Body of pancreas (tissue), 4 donors: ENCODE results near the gene CCDC92B. TPM values are rescaled to one million over a fixed set of nuclear protein-coding genes. Genes with fewer than 3 reads are reported as not detected.

Source experiments
- ATAC-seq: fragments of 150-250 bp; one replicate; pipeline ENCODE4 v1.9.1; 2016
- DNase-seq, 4 donors: peaks; one replicate each; pipeline ENCODE4 v3.0.0-alpha.2; 2019
- H3K27ac ChIP-seq, 4 donors: fragments of 200-600 bp; sonication (generic); 1 replicate in 3 of 4; 2 replicates in 1 of 4; pipeline versions ENCODE4 v1.5.1 to v1.6.1; 2016 to 2019; ENCODE audit warnings: mild to moderate bottlenecking in 1 of 4, mixed read lengths in 1 of 4, moderate library complexity in 1 of 4
- H3K27me3 ChIP-seq, 2 donors: fragments of 200-600 bp; sonication (generic); one replicate each; pipeline ENCODE4 v1.6.0; 2016; ENCODE audit warnings: mild to moderate bottlenecking in 1 of 2
- H3K36me3 ChIP-seq, 2 donors: fragments of 200-600 bp; sonication (generic); replicated peaks in 1 of 2; 2 replicates each; pipeline ENCODE4 v1.5.1; 2016; ENCODE audit warnings: low read depth in 2 of 2; ENCODE audit not compliant: insufficient read depth in 1 of 2
- H3K4me1 ChIP-seq: fragments of 200-600 bp; sonication (generic); one replicate; pipeline ENCODE4 v1.6.0; 2016
- H3K4me3 ChIP-seq, 2 donors: fragments of 200-600 bp; sonication (generic); 1 replicate in 1 of 2; 2 replicates in 1 of 2; pipeline ENCODE4 v1.5.1; 2016 to 2019
- H3K9me3 ChIP-seq, 3 donors: fragments of 200-600 bp; sonication (generic); 1 replicate in 2 of 3; 2 replicates in 1 of 3; pipeline ENCODE4 v1.5.1; 2016
- POLR2A ChIP-seq, 3 donors: fragments of 450-650 bp; IDR thresholded peaks; one replicate each; pipeline ENCODE4 v1.6.1; 2016; ENCODE audit warnings: antibody characterized with exemption in 3 of 3, mild to moderate bottlenecking in 2 of 3
- WGBS, 2 donors: methylation state at CpG; one replicate each; pipeline ENCODE4 v1.1.5; 2017; 5-methylcytosine and 5-hydroxymethylcytosine counted together
- intact Hi-C: fragments of 100-400 bp; cut with DNase I; formaldehyde crosslinking; loops from one replicate; pipeline ENCODE4 v1.15.1; 2023
- total RNA-seq, 2 donors: library from RNA; depleted of rRNA; stranded (reverse); fragments of >200 nt; gene quantifications; one replicate each; pipeline ENCODE4 v1.1.0, GENCODE V29; 2016
- TF ChIP-seq, protein P1 (sequence below), 7 experiments: fragments of 450-650 bp in 4 of 7; fragments of 200-600 bp in 3 of 7; sonication (generic) in 3 of 7; IDR thresholded peaks; one replicate each; pipeline ENCODE4 v1.5.1; 2016 to 2019; ENCODE audit warnings: antibody characterized with exemption in 7 of 7

Gene CCDC92B
- total RNA-seq, 2 donors from 2014 or later = 0.26 TPM; not detected in 1

DNA sequence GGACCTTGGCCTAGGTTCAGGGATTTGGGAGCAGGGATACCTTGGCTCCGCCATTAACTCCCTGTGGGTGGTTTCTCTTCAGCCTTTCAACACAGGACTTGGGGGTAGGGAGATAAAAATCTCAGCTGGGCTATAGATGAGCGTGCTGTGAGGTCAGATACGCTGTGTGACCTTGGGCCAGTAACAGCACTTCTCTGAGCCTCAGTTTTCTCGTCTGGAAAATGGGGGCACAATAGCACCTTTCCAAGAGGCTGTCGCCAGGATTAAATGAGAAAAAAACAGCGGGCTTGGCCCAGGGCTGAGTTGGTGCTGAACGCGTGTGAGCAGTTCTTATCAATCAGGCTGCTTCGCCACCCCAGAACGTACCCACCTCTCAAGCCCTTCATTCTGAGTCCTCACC is 17.6 kb downstream of the CCDC92B start:
- H3K27ac ChIP-seq = no peak overlapping the region
- H3K27me3 ChIP-seq = peaks cover 0 to 6% of the 10 kb centered on the region in 2 donors
- no peaks in the 10 kb centered on the region for H3K4me1 ChIP-seq
- no peaks in the 10 kb centered on the region for H3K36me3 ChIP-seq
- intact Hi-C loops = no loop called here
- ATAC-seq = no peak
- H3K9me3 ChIP-seq = no peaks in the 10 kb centered on the region
- H3K4me3 ChIP-seq = no peak overlapping the region
- DNase-seq = no peak
- TF ChIP-seq, protein P1, sequence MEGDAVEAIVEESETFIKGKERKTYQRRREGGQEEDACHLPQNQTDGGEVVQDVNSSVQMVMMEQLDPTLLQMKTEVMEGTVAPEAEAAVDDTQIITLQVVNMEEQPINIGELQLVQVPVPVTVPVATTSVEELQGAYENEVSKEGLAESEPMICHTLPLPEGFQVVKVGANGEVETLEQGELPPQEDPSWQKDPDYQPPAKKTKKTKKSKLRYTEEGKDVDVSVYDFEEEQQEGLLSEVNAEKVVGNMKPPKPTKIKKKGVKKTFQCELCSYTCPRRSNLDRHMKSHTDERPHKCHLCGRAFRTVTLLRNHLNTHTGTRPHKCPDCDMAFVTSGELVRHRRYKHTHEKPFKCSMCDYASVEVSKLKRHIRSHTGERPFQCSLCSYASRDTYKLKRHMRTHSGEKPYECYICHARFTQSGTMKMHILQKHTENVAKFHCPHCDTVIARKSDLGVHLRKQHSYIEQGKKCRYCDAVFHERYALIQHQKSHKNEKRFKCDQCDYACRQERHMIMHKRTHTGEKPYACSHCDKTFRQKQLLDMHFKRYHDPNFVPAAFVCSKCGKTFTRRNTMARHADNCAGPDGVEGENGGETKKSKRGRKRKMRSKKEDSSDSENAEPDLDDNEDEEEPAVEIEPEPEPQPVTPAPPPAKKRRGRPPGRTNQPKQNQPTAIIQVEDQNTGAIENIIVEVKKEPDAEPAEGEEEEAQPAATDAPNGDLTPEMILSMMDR (IDR thresholded peaks at IDR 0.05) = no peak
- no peak for TF ChIP-seq POLR2A (IDR thresholded peaks at IDR 0.05)
- 72 to 78% methylated on average over 8 to 10 of the region's 10 CpGs for WGBS, 2 donors

- Histone ChIP-seq H3K9me3 (no peaks in the 10 kb centered on the region), H3K4me3 (no peak overlapping the region), H3K36me3 (no peaks in the 10 kb centered on the region), H3K4me1 (no peaks in the 10 kb centered on the region), H3K27ac (no peak overlapping the region), H3K27me3 (peaks cover 0 to 6% of the 10 kb centered on the region in 2 donors)
- 59 to 77% methylated on average over 5 to 14 of the region's 17 CpGs for WGBS, 2 donors
- intact Hi-C loops = no loop called here
- no peak for TF ChIP-seq POLR2A (IDR thresholded peaks at IDR 0.05)
- TF ChIP-seq, protein P1 (IDR thresholded peaks at IDR 0.05) = no peak
- DNase-seq (no peak), ATAC-seq (no peak)
Measured at GRCh38 chr17:2730764-2731353, 18.6 kb downstream of the CCDC92B start.

GRCh38 chr17:2724784-2725164 is 24.7 kb downstream of the CCDC92B start:
- Histone ChIP-seq H3K36me3 (no peaks in the 10 kb centered on the region), H3K9me3 (no peaks in the 10 kb centered on the region), H3K4me3 (no peak overlapping the region), H3K27ac (no peak overlapping the region), H3K27me3 (peaks cover 0 to 11% of the 10 kb centered on the region in 2 donors), H3K4me1 (peaks cover 5% of the 10 kb centered on the region)
- intact Hi-C loops = no loop called here
- ATAC-seq (peak; percentile 76), DNase-seq (peak in 2 of 4 donors; percentile 42 to 63)
- WGBS, 2 donors = 2 to 21% methylated on average over 4 to 39 of the region's 40 CpGs
- TF ChIP-seq, protein P1 (IDR thresholded peaks at IDR 0.05) = peak in 2 of 7 experiments; percentile 14 to 56
- no peak for TF ChIP-seq POLR2A (IDR thresholded peaks at IDR 0.05)

DNA sequence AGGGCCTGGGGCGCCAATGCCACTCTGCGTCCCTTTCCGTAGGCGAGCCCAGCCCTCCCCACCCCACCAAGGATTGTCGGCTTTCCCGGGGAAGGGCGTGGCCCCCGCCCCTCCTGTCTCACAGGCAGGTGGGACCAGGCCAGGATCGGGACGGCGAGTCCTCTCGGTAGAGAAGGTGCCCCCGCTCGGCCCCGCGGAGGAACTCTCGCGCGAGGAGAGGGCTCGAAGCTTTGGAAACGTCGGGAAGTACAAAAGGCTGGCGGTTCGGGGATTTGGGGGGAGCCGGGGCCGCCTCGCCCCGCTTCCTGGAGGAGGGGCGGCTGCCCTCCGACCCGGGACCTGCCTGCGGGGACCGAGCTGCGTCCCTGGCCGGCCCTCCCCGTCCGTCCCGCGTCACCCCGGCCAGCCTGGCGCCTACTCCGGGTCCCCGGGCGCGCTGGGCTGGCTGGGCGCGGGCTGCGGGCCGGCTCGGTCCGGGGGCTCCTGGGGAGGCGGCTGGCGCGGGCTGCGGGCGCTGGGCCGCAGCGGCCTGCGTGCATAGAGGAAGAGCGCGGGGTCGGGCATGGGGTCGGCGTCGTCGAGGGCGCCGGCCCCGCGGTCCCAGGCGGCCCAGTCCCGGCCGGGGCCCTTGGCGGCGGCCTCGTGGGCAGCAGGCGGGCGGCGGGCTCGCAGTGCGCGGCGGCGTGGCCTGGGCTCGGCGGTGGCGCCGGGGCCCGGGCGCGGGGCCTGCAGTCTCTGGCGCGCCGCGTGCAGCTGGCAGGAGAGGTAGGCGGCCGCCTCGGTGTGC is 25.3 kb downstream of the CCDC92B start:
- Histone ChIP-seq H3K9me3 (no peaks in the 10 kb centered on the region), H3K27me3 (peaks cover 0 to 11% of the 10 kb centered on the region in 2 donors), H3K4me1 (peaks cover 5% of the 10 kb centered on the region), H3K27ac (no peak overlapping the region), H3K36me3 (no peaks in the 10 kb centered on the region), H3K4me3 (no peak overlapping the region)
- ATAC-seq (peak; percentile 36), DNase-seq (no peak)
- intact Hi-C loops = no loop called here
- 11 to 33% methylated on average over 10 to 55 of the region's 98 CpGs for WGBS, 2 donors
- TF ChIP-seq POLR2A (IDR thresholded peaks at IDR 0.05) = no peak
- TF ChIP-seq, protein P1 (IDR thresholded peaks at IDR 0.05) = no peak
